Skeletal muscle tissue (tissue), 4 donors: ENCODE data around the gene DYNC1H1. TPM values are rescaled to one million over a fixed set of nuclear protein-coding genes. Genes with fewer than 3 reads are reported as not detected.

Experiments
- H3K27ac ChIP-seq: one replicate; pipeline ENCODE4 v1.7.0; 2013; ENCODE audit warnings: mild to moderate bottlenecking, low read depth, low read length, inconsistent platforms
- H3K27me3 ChIP-seq, 3 donors: one replicate each; pipeline ENCODE4 v1.7.0; 2013; ENCODE audit warnings: low read length in 3 of 3; ENCODE audit not compliant: control insufficient read depth in 3 of 3, insufficient read depth in 3 of 3
- H3K36me3 ChIP-seq, 3 donors: one replicate each; pipeline ENCODE4 v1.7.0; 2013; ENCODE audit warnings: low read length in 3 of 3; ENCODE audit not compliant: control insufficient read depth in 3 of 3, insufficient read depth in 3 of 3
- H3K4me1 ChIP-seq, 3 donors: one replicate each; pipeline ENCODE4 v1.7.0; 2013; ENCODE audit warnings: low read length in 3 of 3, mild to moderate bottlenecking in 3 of 3; ENCODE audit not compliant: control insufficient read depth in 3 of 3, insufficient read depth in 3 of 3
- H3K4me3 ChIP-seq, 3 donors: one replicate each; pipeline ENCODE4 v1.7.0; 2013; ENCODE audit warnings: low read length in 3 of 3
- H3K9ac ChIP-seq, 3 donors: one replicate each; pipeline ENCODE4 v1.7.0; 2013; ENCODE audit warnings: low read length in 3 of 3, mild to moderate bottlenecking in 3 of 3, moderate library complexity in 2 of 3, low read depth in 1 of 3
- H3K9me3 ChIP-seq, 3 donors: one replicate each; pipeline ENCODE4 v1.7.0; 2013; ENCODE audit warnings: low read length in 3 of 3; ENCODE audit not compliant: control insufficient read depth in 3 of 3
- total RNA-seq: library from RNA; depleted of rRNA; stranded (reverse); fragments of >200 nt; gene quantifications from one replicate; pipeline ENCODE4 v1.2.3, GENCODE V29; 2014
- donor health status: Osteomylitis.

DYNC1H1 gene
- total RNA-seq, 1 donor from 2014 or later = 211 TPM

GRCh38 chr14:101937926-101938767 lies 26.2 kb upstream of the DYNC1H1 start:
- H3K4me3 ChIP-seq = no peak overlapping the region
- H3K27ac ChIP-seq = no peak overlapping the region
- H3K9me3 ChIP-seq = no peaks in the 10 kb centered on the region
- peaks cover 2 to 15% (median 9%) of the 10 kb centered on the region in 3 donors for H3K27me3 ChIP-seq
- H3K9ac ChIP-seq = no peak overlapping the region
- no peaks in the 10 kb centered on the region for H3K4me1 ChIP-seq
- H3K36me3 ChIP-seq = no peaks in the 10 kb centered on the region

GRCh38 chr14:101939646-101940170 lies 24.7 kb upstream of the DYNC1H1 start:
- no peaks in the 10 kb centered on the region for H3K36me3 ChIP-seq
- no peaks in the 10 kb centered on the region for H3K4me1 ChIP-seq
- H3K4me3 ChIP-seq = no peak overlapping the region
- H3K9me3 ChIP-seq = no peaks in the 10 kb centered on the region
- peaks cover 7 to 12% (median 9%) of the 10 kb centered on the region in 3 donors for H3K27me3 ChIP-seq
- no peak overlapping the region for H3K27ac ChIP-seq
- H3K9ac ChIP-seq = no peak overlapping the region

GRCh38 chr14:101944451-101944850 lies 19.9 kb upstream of the DYNC1H1 start:
- peaks cover 0 to 2% (median 0%) of the 10 kb centered on the region in 3 donors for H3K36me3 ChIP-seq
- no peak overlapping the region for H3K9ac ChIP-seq
- H3K4me3 ChIP-seq = no peak overlapping the region
- no peak overlapping the region for H3K27ac ChIP-seq
- H3K27me3 ChIP-seq = peaks cover 0 to 4% (median 0%) of the 10 kb centered on the region in 3 donors
- H3K4me1 ChIP-seq = peaks cover 8 to 15% (median 12%) of the 10 kb centered on the region in 3 donors
- H3K9me3 ChIP-seq = no peaks in the 10 kb centered on the region

GRCh38 chr14:101945171-101945570 lies 19.2 kb upstream of the DYNC1H1 start:
- Histone ChIP-seq H3K9ac (no peak overlapping the region), H3K27me3 (peaks cover 0 to 4% (median 0%) of the 10 kb centered on the region in 3 donors), H3K9me3 (no peaks in the 10 kb centered on the region), H3K4me3 (no peak overlapping the region), H3K27ac (no peak overlapping the region), H3K4me1 (peaks cover 11 to 18% (median 17%) of the 10 kb centered on the region in 3 donors), H3K36me3 (peaks cover 0 to 2% (median 0%) of the 10 kb centered on the region in 3 donors)

- Histone ChIP-seq H3K27me3 (peaks cover 0 to 4% (median 0%) of the 10 kb centered on the region in 3 donors), H3K36me3 (peaks cover 0 to 2% (median 0%) of the 10 kb centered on the region in 3 donors), H3K4me3 (peak overlapping the region; percentile 88 to 100 (median 97)), H3K4me1 (peaks cover 13 to 27% (median 19%) of the 10 kb centered on the region in 3 donors), H3K27ac (peak overlapping the region; percentile 99), H3K9me3 (no peaks in the 10 kb centered on the region), H3K9ac (peak overlapping the region; percentile 91 to 100 (median 95))
These were observed 16.8 kb upstream of the DYNC1H1 start for GRCh38 chr14:101947577-101947903.

- Histone ChIP-seq H3K9ac (peak overlapping the region; percentile 98 to 100 (median 99)), H3K27me3 (peaks cover 0 to 4% (median 0%) of the 10 kb centered on the region in 3 donors), H3K4me1 (peaks cover 13 to 27% (median 19%) of the 10 kb centered on the region in 3 donors)
These were observed 16.3 kb upstream of the DYNC1H1 start for GRCh38 chr14:101947904-101948665.

GRCh38 chr14:101948666-101949216 lies 15.6 kb upstream of the DYNC1H1 start:
- no peaks in the 10 kb centered on the region for H3K9me3 ChIP-seq
- H3K4me3 ChIP-seq = peak overlapping the region; percentile 97 to 100 (median 98)
- peaks cover 0 to under 1% (median 0%) of the 10 kb centered on the region in 3 donors for H3K27me3 ChIP-seq
- H3K4me1 ChIP-seq = peaks cover 13 to 27% (median 19%) of the 10 kb centered on the region in 3 donors
- peaks cover 0 to 2% (median 0%) of the 10 kb centered on the region in 3 donors for H3K36me3 ChIP-seq
- peak overlapping the region; percentile 98 to 100 (median 99) for H3K9ac ChIP-seq
- peak overlapping the region; percentile 99 for H3K27ac ChIP-seq

More at GRCh38 chr14:101947904-101948665, 16.3 kb upstream of the DYNC1H1 start:
- Histone ChIP-seq H3K27ac (peak overlapping the region; percentile 99), H3K4me3 (peak overlapping the region; percentile 97 to 100 (median 98)), H3K36me3 (peaks cover 0 to 2% (median 0%) of the 10 kb centered on the region in 3 donors), H3K9me3 (no peaks in the 10 kb centered on the region)

GRCh38 chr14:101950100-101950499 lies 14.3 kb upstream of the DYNC1H1 start:
- H3K9ac ChIP-seq = no peak overlapping the region

GRCh38 chr14:101950516-101951215 lies 13.7 kb upstream of the DYNC1H1 start:
- Histone ChIP-seq H3K4me3 (no peak overlapping the region), H3K27ac (no peak overlapping the region), H3K9me3 (no peaks in the 10 kb centered on the region), H3K36me3 (peaks cover 0 to 2% (median 0%) of the 10 kb centered on the region in 3 donors), H3K9ac (no peak overlapping the region), H3K4me1 (peaks cover 13 to 27% (median 19%) of the 10 kb centered on the region in 3 donors), H3K27me3 (no peaks in the 10 kb centered on the region)

More at GRCh38 chr14:101950100-101950499, 14.3 kb upstream of the DYNC1H1 start:
- no peaks in the 10 kb centered on the region for H3K9me3 ChIP-seq
- peaks cover 0 to 2% (median 0%) of the 10 kb centered on the region in 3 donors for H3K36me3 ChIP-seq
- H3K4me1 ChIP-seq = peaks cover 13 to 27% (median 19%) of the 10 kb centered on the region in 3 donors
- no peaks in the 10 kb centered on the region for H3K27me3 ChIP-seq
- no peak overlapping the region for H3K27ac ChIP-seq
- H3K4me3 ChIP-seq = no peak overlapping the region
